Type B pancreatic cell (in vitro differentiated cells): Measurements from ENCODE around the gene POLR2J3. TPM values are rescaled to one million over a fixed set of nuclear protein-coding genes. Genes with fewer than 3 reads are reported as not detected.
"Not testable (repeated sequence)": the region's sequence is repeated elsewhere in the genome, so short reads cannot be mapped to it uniquely, and the experiment has no call there.

ENCODE experiments used
- DNase-seq: peaks from one replicate; pipeline ENCODE4 v3.0.0; 2021; ENCODE audit warnings: mixed read lengths; ENCODE audit not compliant: unreplicated experiment; ENCODE audit errors: extremely low spot score
- H3K27ac Mint-ChIP-seq: 2 replicates; pipeline ENCODE4 v1.8.0; 2021; ENCODE audit warnings: mild to moderate bottlenecking, mixed read lengths
- H3K27me3 Mint-ChIP-seq: 2 replicates; pipeline ENCODE4 v1.8.0; 2021; ENCODE audit warnings: mixed read lengths
- H3K36me3 Mint-ChIP-seq: 2 replicates; pipeline ENCODE4 v1.8.0; 2021; ENCODE audit warnings: mixed read lengths
- H3K4me1 Mint-ChIP-seq: one replicate; pipeline ENCODE4 v1.8.0; 2021; ENCODE audit warnings: mixed read lengths; ENCODE audit not compliant: unreplicated experiment
- H3K4me3 Mint-ChIP-seq: 2 replicates; pipeline ENCODE4 v1.8.0; 2021; ENCODE audit warnings: mild to moderate bottlenecking, mixed read lengths
- H3K9me3 Mint-ChIP-seq: 2 replicates; pipeline ENCODE4 v1.8.0; 2021; ENCODE audit warnings: mixed read lengths
- total RNA-seq: library from RNA; stranded (reverse); gene quantifications from 2 replicates; pipeline ENCODE4 v1.2.1, GENCODE V29; 2021; ENCODE audit warnings: low replicate concordance

The POLR2J3 gene
- total RNA-seq, 1 donor from 2014 or later = 24.0 TPM

GRCh38 chr7:102524803-102525202 is 47.6 kb downstream of the POLR2J3 start:
- H3K9me3 Mint-ChIP-seq, H3K4me3 Mint-ChIP-seq, H3K27ac Mint-ChIP-seq, H3K4me1 Mint-ChIP-seq, H3K36me3 Mint-ChIP-seq, DNase-seq, H3K27me3 Mint-ChIP-seq: not testable (repeated sequence)

- DNase-seq, H3K27ac Mint-ChIP-seq, H3K4me1 Mint-ChIP-seq, H3K36me3 Mint-ChIP-seq, H3K4me3 Mint-ChIP-seq, H3K27me3 Mint-ChIP-seq, H3K9me3 Mint-ChIP-seq: not testable (repeated sequence)
Observed at GRCh38 chr7:102520797-102521196, 51.6 kb downstream of the POLR2J3 start.

GRCh38 chr7:102517550-102518147 is 54.7 kb downstream of the POLR2J3 start, which contains the start of gene RASA4B:
RASA4B (minus strand) TSS chr7:102517777; CDS start chr7:102517710, 67 bp downstream.
- H3K4me1 Mint-ChIP-seq, DNase-seq, H3K27me3 Mint-ChIP-seq, H3K9me3 Mint-ChIP-seq, H3K27ac Mint-ChIP-seq, H3K36me3 Mint-ChIP-seq: not testable (repeated sequence)
- peak within 1 kb of the TSS; percentile 45 for H3K4me3 Mint-ChIP-seq

Other genes starting within 250 kb of the POLR2J3 start
- not detected in 2 replicates for gene SPDYE6, start 216.1 kb downstream of the POLR2J3 start, total RNA-seq
- gene PRKRIP1, start 176.2 kb downstream of the POLR2J3 start, total RNA-seq = 28.2 and 34.0 TPM in 2 replicates
- 23.1 and 34.9 TPM in 2 replicates for gene ORAI2, start 139.0 kb downstream of the POLR2J3 start, total RNA-seq
- gene ALKBH4, start 107.7 kb downstream of the POLR2J3 start, total RNA-seq = 11.2 and 13.3 TPM in 2 replicates
- 16.5 and 23.5 TPM in 2 replicates for gene LRWD1, start 107.6 kb downstream of the POLR2J3 start, total RNA-seq
- gene POLR2J, start 93.7 kb downstream of the POLR2J3 start, total RNA-seq = 45.2 and 48.1 TPM in 2 replicates
- gene RASA4B, start 54.8 kb downstream of the POLR2J3 start, total RNA-seq = 5.5 and 7.1 TPM in 2 replicates
- gene UPK3BL2, start 28.9 kb downstream of the POLR2J3 start, total RNA-seq = 19.5 and 19.8 TPM in 2 replicates
- not detected in 2 replicates for gene SPDYE2, start 21.4 kb downstream of the POLR2J3 start, total RNA-seq
- gene RASA4, start 44.2 kb upstream of the POLR2J3 start, total RNA-seq = 14.6 and 23.5 TPM in 2 replicates
- 53.3 and 77.1 TPM in 2 replicates for gene UPK3BL1, start 70.2 kb upstream of the POLR2J3 start, total RNA-seq
- not detected in 2 replicates for gene SPDYE2B, start 77.7 kb upstream of the POLR2J3 start, total RNA-seq
- 6.8 and 9.4 TPM in 2 replicates for gene POLR2J2, start 99.1 kb upstream of the POLR2J3 start, total RNA-seq
- gene FAM185A, start 176.4 kb upstream of the POLR2J3 start, total RNA-seq = 8.6 and 8.7 TPM in 2 replicates